Epithelial cell of prostate (primary cell): ENCODE data around the gene DNAAF5.
"Not testable (repeated sequence)": the region's sequence is repeated elsewhere in the genome, so short reads cannot be mapped to it uniquely, and the experiment has no call there.

ENCODE experiments used
- DNase-seq: peaks from one replicate; pipeline ENCODE4 v3.0.0-alpha.2; 2011; ENCODE audit warnings: low read depth, low spot score
- H3K27ac ChIP-seq: fragments of 450-650 bp; 2 replicates; pipeline ENCODE4 v1.5.1; 2017; ENCODE audit warnings: mild to moderate bottlenecking

Gene DNAAF5

GRCh38 chr7:744128-744520, 17.6 kb downstream of the DNAAF5 start:
- H3K27ac ChIP-seq, DNase-seq: not testable (repeated sequence)

DNA sequence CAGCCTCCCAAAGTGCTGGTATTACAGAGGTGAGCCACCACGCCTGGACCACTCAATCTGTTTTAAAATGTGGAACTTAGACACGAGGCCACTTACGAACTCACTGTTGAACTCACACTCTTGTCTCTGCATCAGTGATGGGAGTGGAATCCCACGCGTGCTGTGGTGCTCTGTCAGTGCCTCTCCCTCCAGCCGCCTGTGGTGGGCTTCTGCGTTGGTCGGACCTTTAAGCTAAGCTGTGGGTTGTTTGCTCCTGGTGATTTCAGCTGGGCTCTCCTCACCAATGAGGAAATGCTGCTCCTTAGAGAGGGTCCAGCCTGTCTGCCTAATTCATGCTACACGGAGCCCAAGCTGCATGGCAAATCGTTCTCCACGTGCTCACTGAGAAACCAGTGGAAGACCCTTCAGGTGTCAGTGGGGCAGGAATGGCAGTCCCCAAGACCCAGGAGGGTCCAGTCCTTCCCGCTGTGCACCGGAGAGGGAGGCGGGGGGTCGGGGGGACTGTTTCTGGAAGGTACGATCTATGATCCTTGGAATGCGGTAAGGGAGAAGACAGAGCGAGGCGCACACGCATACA, 18.4 kb downstream of the DNAAF5 start:
- DNase-seq: no peak
- H3K27ac ChIP-seq: no peak overlapping the region

GRCh38 chr7:745431-746154, 19.1 kb downstream of the DNAAF5 start:
- H3K27ac ChIP-seq: no peak overlapping the region
- no peak for DNase-seq

DNA sequence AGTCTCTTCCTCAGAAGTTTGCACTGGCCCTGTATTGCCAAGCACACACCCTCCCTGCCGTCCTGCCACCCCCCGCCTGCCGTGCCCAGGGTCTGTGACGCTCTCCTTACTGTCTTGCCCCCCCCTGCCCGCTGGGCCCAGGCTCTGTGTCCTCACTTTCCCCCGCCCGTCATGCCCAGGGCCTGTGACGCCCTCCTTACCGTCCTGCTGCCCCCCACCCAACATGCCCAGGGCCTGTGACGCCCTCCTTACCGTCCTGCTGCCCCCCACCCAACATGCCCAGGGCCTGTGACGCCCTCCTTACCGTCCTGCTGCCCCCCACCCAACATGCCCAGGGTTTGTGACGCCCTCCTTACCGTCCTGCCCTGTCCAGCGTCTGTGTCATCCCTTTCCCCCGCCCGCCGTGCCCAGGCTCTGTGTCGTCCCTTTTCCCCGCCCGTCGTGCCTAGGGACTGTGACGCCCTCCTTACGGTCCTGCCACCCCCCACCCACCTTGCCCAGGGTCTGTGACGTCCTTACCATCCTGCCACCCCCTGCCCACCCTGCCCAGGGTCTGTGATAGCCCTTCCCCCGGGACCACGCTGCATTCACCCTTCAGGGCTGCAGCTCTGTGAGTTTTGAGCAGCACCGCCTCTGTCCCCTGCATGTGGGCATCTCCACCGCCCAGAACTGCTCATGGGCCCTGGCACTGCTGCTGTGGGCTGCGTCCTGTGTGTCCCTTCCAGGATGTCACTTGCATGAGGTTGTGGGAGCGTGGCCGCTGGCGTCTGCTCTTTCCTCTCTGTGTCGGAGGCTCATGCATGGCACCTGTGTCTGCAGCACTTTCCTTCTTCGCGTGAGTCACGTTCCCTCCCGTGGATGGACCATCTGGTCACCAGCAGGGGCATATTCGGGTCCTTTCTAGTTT, 19.9 kb downstream of the DNAAF5 start:
- no peak overlapping the region for H3K27ac ChIP-seq
- no peak for DNase-seq

GRCh38 chr7:747186-747585, 20.7 kb downstream of the DNAAF5 start:
- no peak for DNase-seq
- no peak overlapping the region for H3K27ac ChIP-seq

- no peak for DNase-seq
- no peak overlapping the region for H3K27ac ChIP-seq
These were observed 21.9 kb downstream of the DNAAF5 start for GRCh38 chr7:748446-748845.

DNA sequence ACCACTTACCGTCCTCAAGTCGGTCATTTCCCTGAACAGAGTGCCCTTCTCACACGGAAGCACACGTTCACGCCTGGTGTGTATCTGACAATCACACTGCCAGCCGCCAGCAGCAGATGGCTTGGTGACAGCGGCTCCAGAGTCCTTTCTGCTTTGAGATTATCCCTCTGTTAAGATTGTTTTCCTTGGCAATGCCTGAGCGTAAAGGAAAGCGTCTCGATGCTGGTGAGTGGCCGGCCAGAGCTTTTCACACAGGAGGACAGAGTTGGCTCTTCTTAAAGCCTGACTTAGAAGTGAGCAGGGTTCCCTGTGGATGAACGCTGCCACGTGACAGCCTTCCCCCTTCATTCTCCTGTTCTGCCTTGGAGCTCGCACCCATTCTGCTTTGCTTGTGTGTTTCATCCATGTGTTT, 22.6 kb downstream of the DNAAF5 start:
- no peak for DNase-seq
- no peak overlapping the region for H3K27ac ChIP-seq

GRCh38 chr7:750111-750905, 23.8 kb downstream of the DNAAF5 start:
- no peak for DNase-seq
- no peak overlapping the region for H3K27ac ChIP-seq

GRCh38 chr7:751826-752225, 25.3 kb downstream of the DNAAF5 start:
- H3K27ac ChIP-seq: no peak overlapping the region
- no peak for DNase-seq

- not testable (repeated sequence) for DNase-seq
These were observed 25.8 kb downstream of the DNAAF5 start for GRCh38 chr7:752256-752655.

DNA sequence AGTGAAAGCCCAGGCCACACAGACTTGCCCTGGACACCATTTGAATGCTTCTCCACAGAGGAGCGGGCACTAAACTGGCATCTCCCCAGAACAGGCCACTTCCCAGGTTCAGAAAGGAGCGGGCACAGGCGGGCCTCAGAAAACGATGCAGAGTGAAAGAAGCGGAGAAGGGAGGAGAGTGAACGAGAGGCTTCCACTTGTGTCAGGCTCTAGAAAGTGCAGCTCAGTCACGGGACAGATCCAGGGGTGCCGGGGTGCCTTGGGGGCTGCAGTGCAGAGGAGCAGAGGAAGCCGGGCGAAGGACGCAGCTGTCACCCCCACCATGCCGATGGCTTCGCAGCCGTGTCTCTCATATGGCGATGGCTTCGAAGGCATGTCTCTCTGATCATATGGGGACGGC, 26.7 kb downstream of the DNAAF5 start:
- no peak for DNase-seq

More at GRCh38 chr7:752256-752655, 25.8 kb downstream of the DNAAF5 start:
- H3K27ac ChIP-seq: not testable (repeated sequence)

DNA sequence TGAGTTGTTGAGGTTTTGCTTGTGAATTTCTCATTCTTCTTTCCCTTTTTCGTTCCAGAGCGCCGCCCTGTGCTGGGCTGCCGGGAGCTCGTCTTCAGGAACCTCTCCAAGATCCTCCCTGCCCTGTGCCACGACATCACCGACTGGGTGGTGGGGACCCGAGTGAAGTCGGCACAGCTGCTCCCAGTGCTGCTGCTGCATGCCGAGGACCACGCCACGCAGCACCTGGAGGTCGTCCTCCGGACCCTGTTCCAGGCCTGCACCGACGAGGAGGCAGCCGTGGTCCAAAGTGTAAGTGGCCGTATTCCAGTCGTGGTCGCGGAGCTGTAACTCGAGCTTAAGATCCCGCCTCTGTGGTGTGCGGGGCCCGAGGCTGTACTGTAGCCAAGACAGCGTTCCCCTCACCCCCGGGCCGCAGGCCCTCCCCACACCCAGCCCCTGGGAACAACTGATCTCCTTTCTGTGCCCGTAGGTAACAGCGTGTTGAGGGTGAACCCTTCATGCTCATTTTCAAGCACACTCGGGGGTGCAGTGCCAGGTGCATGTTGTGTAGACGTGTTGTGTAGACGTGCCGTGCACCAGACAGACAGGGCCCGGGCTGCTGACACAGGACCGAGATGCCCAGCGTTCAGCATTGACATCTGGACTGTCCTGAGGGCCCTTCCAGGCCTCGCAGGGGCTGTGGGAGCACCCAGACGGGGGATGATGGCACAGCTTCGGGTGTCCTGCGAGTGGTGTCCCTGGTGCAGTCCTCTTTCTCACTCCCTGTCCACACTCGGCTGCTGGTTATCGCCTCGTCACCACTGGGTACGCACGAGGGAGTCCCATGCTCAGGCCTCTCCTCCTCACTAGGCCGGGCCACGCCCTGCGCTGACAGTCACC, 28.3 kb downstream of the DNAAF5 start:
- no peak overlapping the region for H3K27ac ChIP-seq
- DNase-seq: no peak

More for the DNA sequence above, 26.7 kb downstream of the DNAAF5 start:
- no peak overlapping the region for H3K27ac ChIP-seq

GRCh38 chr7:755413-755805, 28.9 kb downstream of the DNAAF5 start:
- no peak overlapping the region for H3K27ac ChIP-seq

DNA sequence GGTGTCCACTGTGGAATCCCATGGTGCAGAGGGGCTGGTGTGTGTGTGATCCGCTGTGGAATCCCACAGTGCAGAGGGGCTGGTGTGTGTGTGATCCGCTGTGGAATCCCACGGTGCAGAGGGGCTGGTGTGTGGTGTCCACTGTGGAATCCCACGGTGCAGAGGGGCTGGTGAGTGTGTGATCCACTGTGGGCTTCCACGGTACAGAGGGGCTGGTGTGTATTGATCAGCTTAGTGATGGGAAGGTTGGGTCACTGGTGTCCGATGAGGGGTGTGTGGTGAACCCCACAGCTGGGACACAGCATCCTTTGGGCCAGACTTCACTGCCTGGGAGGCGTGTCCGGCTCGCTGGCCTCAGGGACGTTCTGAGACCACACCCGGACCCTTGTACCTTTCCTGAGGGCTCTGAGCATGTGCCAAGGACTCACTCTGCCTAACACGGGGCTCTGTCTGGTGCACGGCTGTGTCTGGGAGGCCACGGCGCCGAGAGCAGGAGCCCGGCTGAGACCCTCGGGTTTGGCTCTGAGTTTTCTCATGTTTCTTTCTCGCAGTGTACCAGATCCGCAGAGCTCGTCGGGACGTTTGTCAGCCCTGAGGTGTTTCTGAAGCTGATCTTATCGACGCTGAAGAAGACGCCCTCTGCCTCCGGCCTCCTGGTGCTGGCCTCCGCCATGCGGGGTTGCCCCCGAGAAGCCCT, 29.9 kb downstream of the DNAAF5 start:
- no peak for DNase-seq
- H3K27ac ChIP-seq: no peak overlapping the region

More at GRCh38 chr7:755413-755805, 28.9 kb downstream of the DNAAF5 start:
- DNase-seq: no peak

GRCh38 chr7:756928-757560, 30.5 kb downstream of the DNAAF5 start:
- H3K27ac ChIP-seq: no peak overlapping the region
- DNase-seq: no peak

- no peak for DNase-seq
- no peak overlapping the region for H3K27ac ChIP-seq
These were observed 31.3 kb downstream of the DNAAF5 start for GRCh38 chr7:757741-758163.

DNA sequence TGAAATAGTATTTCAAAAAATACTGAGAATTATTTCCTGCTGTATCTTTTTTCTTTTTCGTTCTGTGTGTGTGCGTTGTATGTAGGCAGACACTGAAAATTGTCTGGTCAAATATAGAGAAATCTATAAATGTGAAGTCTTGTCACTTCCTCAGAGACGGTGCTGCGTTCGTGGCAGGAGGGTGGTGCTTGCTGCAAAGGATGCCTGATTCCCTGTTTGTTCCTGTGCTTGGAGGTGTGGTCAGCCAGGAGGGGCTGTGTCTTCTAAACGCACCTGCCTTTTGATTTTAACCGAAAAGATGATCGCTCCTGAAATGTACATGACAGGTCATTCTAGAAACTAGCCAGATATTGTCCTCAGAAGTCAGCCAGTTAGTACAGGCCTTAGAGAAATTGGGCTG, 33.1 kb downstream of the DNAAF5 start:
- DNase-seq: no peak

GRCh38 chr7:760006-760405, 33.5 kb downstream of the DNAAF5 start:
- DNase-seq: no peak
- no peak overlapping the region for H3K27ac ChIP-seq

More for the DNA sequence above, 33.1 kb downstream of the DNAAF5 start:
- no peak overlapping the region for H3K27ac ChIP-seq
